CD4-positive, alpha-beta memory T cell (primary cell): ENCODE results near the gene SMIM36. TPM values are rescaled to one million over a fixed set of nuclear protein-coding genes. Genes with fewer than 3 reads are reported as not detected.
"Not testable (repeated sequence)": the region's sequence is repeated elsewhere in the genome, so short reads cannot be mapped to it uniquely, and the experiment has no call there.

Source experiments
- CTCF ChIA-PET: fragments of 350-600 bp; sonication (Branson Sonifier 250); formaldehyde crosslinking; loops from one replicate; lab custom pipeline; 2021; ENCODE audit warnings: inconsistent platforms; ENCODE audit not compliant: partially characterized antibody; lab: Charles Lee
- POLR2A ChIA-PET: fragments of 350-600 bp; sonication (Branson Sonifier 250); formaldehyde crosslinking; loops from one replicate; lab custom pipeline; 2021; ENCODE audit not compliant: partially characterized antibody; lab: Charles Lee
- DNase-seq, 5 donors: peaks; one replicate each; pipeline versions ENCODE4 v3.0.0 to v3.0.0-alpha.2; 2020 to 2022; ENCODE audit warnings: mixed read lengths in 1 of 5
- H3K27ac ChIP-seq: one replicate; pipeline ENCODE4 v1.7.0; 2013; ENCODE audit warnings: low read depth, low read length
- H3K27me3 ChIP-seq: 2 replicates; pipeline ENCODE4 v1.7.0; 2013; ENCODE audit warnings: mild to moderate bottlenecking, low read length, moderate library complexity; ENCODE audit not compliant: insufficient read depth
- H3K36me3 ChIP-seq: 2 replicates; pipeline ENCODE4 v1.7.0; 2013; ENCODE audit warnings: mild to moderate bottlenecking, low read length, moderate library complexity; ENCODE audit not compliant: insufficient read depth
- H3K4me1 ChIP-seq: 2 replicates; pipeline ENCODE4 v1.7.0; 2013; ENCODE audit warnings: mild to moderate bottlenecking, low read length, moderate library complexity; ENCODE audit not compliant: insufficient read depth
- H3K4me3 ChIP-seq, 2 donors: one replicate each; pipeline ENCODE4 v1.7.0; 2013; ENCODE audit warnings: low read length in 2 of 2, mild to moderate bottlenecking in 1 of 2
- H3K9me3 ChIP-seq, 2 donors: one replicate each; pipeline ENCODE4 v1.7.0; 2013; ENCODE audit warnings: low read length in 2 of 2, control low read depth in 1 of 2; ENCODE audit not compliant: control insufficient read depth in 1 of 2
- H3K27ac Mint-ChIP-seq, 7 donors: one replicate each; pipeline ENCODE4 v1.8.0; 2020 to 2021; ENCODE audit warnings: mixed read lengths in 7 of 7, mild to moderate bottlenecking in 6 of 7, inconsistent platforms in 3 of 7, moderate library complexity in 3 of 7
- H3K27me3 Mint-ChIP-seq, 2 donors: one replicate each; pipeline ENCODE4 v1.8.0; 2020 to 2021; ENCODE audit warnings: mixed read lengths in 2 of 2
- H3K36me3 Mint-ChIP-seq, 2 donors: one replicate each; pipeline ENCODE4 v1.8.0; 2020 to 2021; ENCODE audit warnings: mixed read lengths in 2 of 2, inconsistent platforms in 1 of 2, mild to moderate bottlenecking in 1 of 2
- H3K4me1 Mint-ChIP-seq, 4 donors: one replicate each; pipeline ENCODE4 v1.8.0; 2020 to 2021; ENCODE audit warnings: mixed read lengths in 4 of 4, mild to moderate bottlenecking in 1 of 4
- H3K4me3 Mint-ChIP-seq, 8 donors: one replicate each; pipeline ENCODE4 v1.8.0; 2020 to 2021; ENCODE audit warnings: mixed read lengths in 8 of 8, mild to moderate bottlenecking in 7 of 8, moderate library complexity in 6 of 8, inconsistent platforms in 3 of 8
- H3K9me3 Mint-ChIP-seq, 8 donors: one replicate each; pipeline ENCODE4 v1.8.0; 2020 to 2021; ENCODE audit warnings: mixed read lengths in 8 of 8, mild to moderate bottlenecking in 5 of 8, inconsistent platforms in 3 of 8, moderate library complexity in 1 of 8
- intact Hi-C: fragments of 100-400 bp; cut with micrococcal nuclease; formaldehyde crosslinking; loops from one replicate; pipeline ENCODE4 v1.15.1; 2023
- polyA plus RNA-seq, 2 donors: library from polyadenylated mRNA; unstranded; fragments of 300-500 nt; fragmentation: Illumina TruSeq; gene quantifications; one replicate each; pipeline ENCODE4 v1.2.3, GENCODE V29; 2021
- total RNA-seq, 2 experiments: library from RNA; stranded (reverse); gene quantifications; one replicate each; pipeline ENCODE4 v1.2.3, GENCODE V29; 2021

Gene SMIM36
- total and polyA plus RNA-seq, 4 experiments from 2014 or later = not detected

- H3K27ac ChIP-seq = no peak overlapping the region
- H3K4me1 ChIP-seq = no peaks in the 10 kb centered on the region
- POLR2A ChIA-PET = no interaction called here
- H3K27me3 Mint-ChIP-seq = no peaks in the 10 kb centered on the region
- H3K36me3 Mint-ChIP-seq = peaks cover 31 to 61% of the 10 kb centered on the region in 2 donors
- no peak overlapping the region for H3K4me3 ChIP-seq
- H3K4me1 Mint-ChIP-seq = peaks cover 0 to 6% (median 2%) of the 10 kb centered on the region in 4 donors
- CTCF ChIA-PET = no interaction called here
- no peaks in the 10 kb centered on the region for H3K27me3 ChIP-seq
- H3K27ac Mint-ChIP-seq = no peak overlapping the region
- intact Hi-C loops = no loop called here
- H3K4me3 Mint-ChIP-seq = peak overlapping the region in 1 of 8 donors; percentile 20
- no peak for DNase-seq
- no peaks in the 10 kb centered on the region for H3K9me3 ChIP-seq
- peaks cover 40% of the 10 kb centered on the region for H3K36me3 ChIP-seq
- no peaks in the 10 kb centered on the region for H3K9me3 Mint-ChIP-seq
Measured at GRCh38 chr17:55411463-55411855, 99.8 kb downstream of the SMIM36 start.

DNA sequence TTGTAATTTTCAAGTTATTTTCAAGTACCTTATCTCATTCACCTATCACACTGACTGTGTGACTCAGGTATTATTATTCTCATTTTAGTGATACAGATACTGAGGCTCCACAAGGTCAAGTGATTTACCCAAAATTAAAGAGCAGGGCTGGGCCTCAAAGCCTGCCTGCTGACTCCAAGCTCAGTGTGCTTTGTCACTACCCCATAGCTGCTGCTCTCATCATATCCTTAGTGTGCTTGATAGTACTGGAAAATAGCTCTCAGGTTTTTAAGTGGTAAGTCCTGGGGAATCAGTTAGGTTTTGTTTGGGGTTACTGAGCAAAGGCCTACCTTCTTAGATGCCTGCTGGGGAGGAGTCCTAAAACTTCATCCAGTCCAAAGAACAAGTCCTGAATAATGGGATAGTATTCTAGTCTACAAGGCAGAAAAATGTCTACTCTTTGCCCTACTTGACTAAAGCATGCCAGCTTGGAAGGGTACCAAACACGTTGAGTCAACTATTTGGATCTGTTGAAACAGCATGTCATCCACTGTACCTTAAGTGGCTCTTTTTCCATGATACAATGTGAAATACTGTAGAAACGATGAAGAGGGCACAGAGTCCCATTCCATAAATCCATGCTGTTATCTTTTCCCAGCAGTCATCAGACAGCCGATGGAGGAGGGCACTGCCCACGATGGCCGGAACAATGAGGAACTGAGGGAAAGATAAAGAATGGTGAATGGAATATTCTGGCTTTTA lies 100.4 kb downstream of the SMIM36 start:
- DNase-seq = no peak
- ChIA-PET CTCF (no interaction called here), POLR2A (interaction anchor here (1.9 kb wide), 1 partner anchor 10 kb away, joined by 4 read pairs; no protein-coding TSS in a partner anchor)
- Mint-ChIP-seq H3K36me3 (peaks cover 32 to 65% of the 10 kb centered on the region in 2 donors), H3K4me1 (peaks cover 0 to 4% (median 2%) of the 10 kb centered on the region in 4 donors), H3K4me3 (peak overlapping the region in 1 of 8 donors; percentile 20), H3K27me3 (no peaks in the 10 kb centered on the region), H3K9me3 (no peaks in the 10 kb centered on the region), H3K27ac (no peak overlapping the region)
- Histone ChIP-seq H3K36me3 (peaks cover 40% of the 10 kb centered on the region), H3K27me3 (no peaks in the 10 kb centered on the region), H3K4me3 (no peak overlapping the region), H3K27ac (no peak overlapping the region), H3K4me1 (no peaks in the 10 kb centered on the region), H3K9me3 (no peaks in the 10 kb centered on the region)
- intact Hi-C loops = no loop called here

DNA sequence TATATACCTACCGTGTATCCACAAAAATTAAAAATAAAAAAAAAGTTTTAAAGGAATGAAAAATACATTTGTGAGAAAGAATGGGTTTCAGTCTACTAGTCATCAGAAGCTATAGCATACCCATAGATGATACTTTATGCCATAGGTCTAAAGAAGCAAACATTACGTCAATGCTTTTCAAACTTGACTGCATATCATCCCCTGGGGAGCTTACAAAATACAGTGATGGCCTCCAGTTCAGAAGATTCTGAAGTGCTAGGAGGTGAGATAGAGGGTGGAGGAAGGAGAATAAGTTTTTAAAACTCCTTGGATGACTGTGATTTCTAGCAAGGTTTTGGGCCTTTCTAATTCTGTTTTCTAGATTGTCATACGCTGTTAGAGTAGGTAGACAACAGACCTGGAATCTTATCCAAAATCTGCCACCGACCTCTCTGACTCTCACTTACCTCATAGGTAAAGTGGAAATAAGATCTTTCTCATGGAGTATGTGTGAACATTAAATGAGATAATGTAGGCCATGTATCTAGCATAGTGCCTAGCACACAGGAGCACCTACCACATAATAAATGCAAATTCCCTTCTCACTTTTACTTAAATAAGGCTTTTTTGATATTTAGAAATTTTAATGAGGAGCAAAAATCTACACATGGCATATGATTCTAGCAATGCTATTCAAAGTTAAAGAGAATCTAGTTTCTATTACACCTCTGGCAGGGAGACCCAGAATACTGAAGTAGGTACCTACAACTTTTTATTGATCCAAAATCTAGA lies 102.0 kb downstream of the SMIM36 start:
- Mint-ChIP-seq H3K27me3 (no peaks in the 10 kb centered on the region), H3K27ac (peak overlapping the region in 2 of 7 donors; percentile 2 to 23), H3K36me3 (peaks cover 39 to 74% of the 10 kb centered on the region in 2 donors), H3K4me3 (no peak overlapping the region), H3K9me3 (no peaks in the 10 kb centered on the region), H3K4me1 (peaks cover 0 to 3% (median 0%) of the 10 kb centered on the region in 4 donors)
- Histone ChIP-seq H3K4me3 (no peak overlapping the region), H3K4me1 (no peaks in the 10 kb centered on the region), H3K27me3 (no peaks in the 10 kb centered on the region), H3K36me3 (peaks cover 40% of the 10 kb centered on the region), H3K27ac (no peak overlapping the region), H3K9me3 (no peaks in the 10 kb centered on the region)
- POLR2A ChIA-PET = interaction anchor here (1.9 kb wide), 1 partner anchor 11 kb away, joined by 4 read pairs; no protein-coding TSS in a partner anchor
- intact Hi-C loops = no loop called here
- no peak for DNase-seq
- CTCF ChIA-PET = no interaction called here

- no peaks in the 10 kb centered on the region for H3K27me3 Mint-ChIP-seq
- intact Hi-C loops = no loop called here
- no peaks in the 10 kb centered on the region for H3K9me3 Mint-ChIP-seq
- POLR2A ChIA-PET = no interaction called here
- CTCF ChIA-PET = no interaction called here
- H3K4me3 Mint-ChIP-seq = no peak overlapping the region
- Histone ChIP-seq H3K4me1 (no peaks in the 10 kb centered on the region), H3K9me3 (no peaks in the 10 kb centered on the region), H3K27me3 (no peaks in the 10 kb centered on the region), H3K4me3 (no peak overlapping the region), H3K36me3 (peaks cover 40% of the 10 kb centered on the region), H3K27ac (no peak overlapping the region)
- H3K4me1 Mint-ChIP-seq = no peaks in the 10 kb centered on the region
- DNase-seq = no peak
- peaks cover 48 to 74% of the 10 kb centered on the region in 2 donors for H3K36me3 Mint-ChIP-seq
- peak overlapping the region in 2 of 7 donors; percentile 2 to 23 for H3K27ac Mint-ChIP-seq
Measured at GRCh38 chr17:55407641-55408566, 103.3 kb downstream of the SMIM36 start.

DNA sequence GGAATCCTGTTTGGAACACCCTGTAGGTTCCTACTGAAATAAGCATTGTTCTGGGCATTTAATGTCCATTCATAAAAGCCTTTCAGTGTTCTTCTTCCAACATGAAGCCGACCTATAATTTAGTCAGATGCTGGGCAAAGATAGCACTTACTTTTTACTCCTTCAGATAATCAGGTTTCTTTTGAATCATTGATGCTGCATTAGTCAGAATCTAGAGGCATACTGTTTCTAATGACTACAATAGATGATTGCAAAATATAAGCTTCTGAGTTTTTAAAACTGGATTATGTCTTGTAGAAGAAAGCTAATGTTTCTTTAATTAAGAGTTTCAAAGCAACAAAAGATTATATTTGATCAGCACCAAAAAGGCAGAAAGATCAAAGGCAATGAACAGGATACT lies 105.7 kb downstream of the SMIM36 start:
- Mint-ChIP-seq H3K27me3 (no peaks in the 10 kb centered on the region), H3K9me3 (no peaks in the 10 kb centered on the region), H3K4me1 (no peaks in the 10 kb centered on the region), H3K36me3 (peaks cover 47 to 69% of the 10 kb centered on the region in 2 donors), H3K4me3 (no peak overlapping the region), H3K27ac (peak overlapping the region in 1 of 7 donors; percentile 35)
- no peak overlapping the region for H3K4me3 ChIP-seq
- H3K4me1 ChIP-seq = no peaks in the 10 kb centered on the region
- POLR2A ChIA-PET = interaction anchor here (2.1 kb wide), 1 partner anchor 15 kb away, joined by 6 read pairs; the partner anchor contains the start of gene MMD
- intact Hi-C loops = no loop called here
- no peak for DNase-seq
- no peak overlapping the region for H3K27ac ChIP-seq
- H3K9me3 ChIP-seq = no peaks in the 10 kb centered on the region
- CTCF ChIA-PET = interaction anchor here (1.0 kb wide), 1 partner anchor 48 kb away, joined by 4 read pairs; no protein-coding TSS in a partner anchor
- no peaks in the 10 kb centered on the region for H3K27me3 ChIP-seq
- peaks cover 24% of the 10 kb centered on the region for H3K36me3 ChIP-seq

DNA sequence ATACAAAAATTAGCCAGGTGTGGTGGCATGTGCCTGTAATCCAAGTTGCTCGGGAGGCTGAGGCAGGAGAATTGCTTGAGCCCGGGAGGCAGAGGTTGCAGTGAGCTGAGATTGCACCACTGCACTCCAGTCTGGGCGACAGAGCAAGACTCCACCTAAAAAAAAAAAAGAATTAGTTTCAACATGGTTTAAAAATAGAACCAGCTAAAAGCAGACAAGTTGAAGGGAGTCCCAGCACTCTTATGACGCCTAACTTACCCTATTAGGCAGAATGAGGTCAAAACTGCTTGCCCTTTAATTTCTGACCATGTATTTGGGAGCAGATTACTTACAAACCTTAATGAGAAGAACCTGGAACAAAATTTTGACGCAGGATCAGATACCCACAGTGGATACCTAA lies 107.1 kb downstream of the SMIM36 start:
- H3K4me3 Mint-ChIP-seq, H3K4me1 ChIP-seq, H3K27ac Mint-ChIP-seq, H3K4me3 ChIP-seq, H3K9me3 ChIP-seq, intact Hi-C loops, H3K27me3 ChIP-seq, CTCF ChIA-PET, H3K9me3 Mint-ChIP-seq, H3K27me3 Mint-ChIP-seq, H3K27ac ChIP-seq, DNase-seq, H3K4me1 Mint-ChIP-seq, POLR2A ChIA-PET: not testable (repeated sequence)
- peaks cover 45 to 62% of the 10 kb centered on the region in 2 donors for H3K36me3 Mint-ChIP-seq
- H3K36me3 ChIP-seq = peaks cover 13% of the 10 kb centered on the region
